Dendritic cell treated with granulocyte-macrophage colony-stimulating factor and Interleukin-4, amounts not matched to agents 40 ng/mL and 50 ng/mL, for 4 days (primary cell): ENCODE results near the gene HOXB7.

ENCODE experiments used
- H3K27ac Mint-ChIP-seq: one replicate; pipeline ENCODE4 v1.8.0; 2022; ENCODE audit warnings: mild to moderate bottlenecking, mixed read lengths
- H3K27me3 Mint-ChIP-seq: one replicate; pipeline ENCODE4 v1.8.0; 2022; ENCODE audit warnings: mild to moderate bottlenecking, mixed read lengths
- H3K36me3 Mint-ChIP-seq: one replicate; pipeline ENCODE4 v1.8.0; 2022; ENCODE audit warnings: low read depth, mixed read lengths
- H3K4me1 Mint-ChIP-seq: one replicate; pipeline ENCODE4 v1.8.0; 2022; ENCODE audit warnings: low read depth, mixed read lengths
- H3K4me3 Mint-ChIP-seq: one replicate; pipeline ENCODE4 v1.8.0; 2022; ENCODE audit warnings: mild to moderate bottlenecking, moderate library complexity, mixed read lengths
- H3K9me3 Mint-ChIP-seq: one replicate; pipeline ENCODE4 v1.8.0; 2022; ENCODE audit warnings: mixed read lengths
- intact Hi-C: fragments of 100-400 bp; cut with micrococcal nuclease; formaldehyde crosslinking; loops from one replicate; pipeline ENCODE4 v1.15.0; 2022

The HOXB7 gene

DNA sequence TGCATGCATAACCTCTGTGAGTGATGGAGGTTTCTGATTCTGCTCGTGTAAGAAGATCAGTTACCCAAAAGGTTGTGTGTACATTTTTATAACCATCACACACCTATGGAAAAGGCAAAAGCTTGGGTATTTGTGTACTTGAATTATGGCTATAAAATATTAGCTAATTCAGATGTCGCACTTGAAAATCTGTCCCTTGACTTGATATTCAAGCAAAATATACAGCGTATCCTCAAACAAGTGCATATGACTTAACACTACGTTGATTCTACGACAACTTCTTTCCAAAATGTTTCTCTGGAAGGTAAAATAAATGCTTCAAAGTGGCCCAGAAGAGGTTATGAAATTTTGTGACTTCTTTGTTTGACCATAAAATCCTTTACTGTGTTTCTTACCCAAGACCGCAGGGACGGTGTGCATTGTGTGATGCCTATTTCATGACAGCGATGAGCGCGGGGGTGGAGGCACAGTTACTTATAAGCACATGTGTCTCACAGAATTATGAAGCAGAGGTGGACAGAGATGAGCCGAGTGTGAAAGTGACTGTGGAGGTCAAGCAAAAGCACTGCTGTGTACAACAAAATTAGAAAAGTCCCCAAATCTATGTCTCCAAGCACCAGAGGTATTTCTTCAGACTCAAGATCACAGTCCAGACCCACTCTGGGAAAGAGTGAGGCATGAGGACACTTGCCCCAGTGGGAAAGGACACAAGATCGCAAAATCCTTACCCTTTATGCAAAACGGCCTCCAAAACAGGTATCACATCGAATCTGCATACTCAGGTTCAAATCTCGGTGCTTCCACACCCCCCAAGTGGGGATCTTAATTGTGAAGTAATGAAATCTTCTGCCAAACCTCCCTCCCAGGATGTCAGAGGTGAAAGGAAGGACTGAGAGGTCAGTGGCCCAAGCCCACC, 19.4 kb upstream of the HOXB7 start:
- intact Hi-C loops = no loop called here

DNA sequence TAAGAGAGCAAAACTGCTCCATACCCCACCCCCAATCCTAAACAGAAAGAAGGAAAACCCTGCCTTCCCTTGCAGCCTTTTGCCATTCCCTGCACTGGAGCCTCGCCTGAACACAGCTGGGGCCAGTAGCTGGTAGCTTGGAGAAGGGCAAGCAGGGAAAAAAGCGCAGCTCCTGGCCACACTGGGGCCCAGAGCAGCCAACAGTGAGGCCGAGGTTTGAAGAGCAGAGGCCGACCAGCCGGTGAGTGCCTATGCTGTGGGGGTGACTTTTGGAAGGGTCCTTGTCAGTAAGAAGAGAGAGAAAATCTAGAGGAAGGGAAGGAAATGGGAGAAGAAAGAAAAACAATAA, 18.6 kb upstream of the HOXB7 start:
- Mint-ChIP-seq H3K27ac (no peak overlapping the region), H3K4me3 (no peak overlapping the region), H3K9me3 (no peaks in the 10 kb centered on the region), H3K36me3 (no peaks in the 10 kb centered on the region), H3K4me1 (peaks cover 11% of the 10 kb centered on the region), H3K27me3 (peaks cover 98% of the 10 kb centered on the region)
- intact Hi-C loops = no loop called here

More for the DNA sequence above, 19.4 kb upstream of the HOXB7 start:
- peaks cover 11% of the 10 kb centered on the region for H3K4me1 Mint-ChIP-seq
- peaks cover 98% of the 10 kb centered on the region for H3K27me3 Mint-ChIP-seq
- no peak overlapping the region for H3K27ac Mint-ChIP-seq
- no peaks in the 10 kb centered on the region for H3K36me3 Mint-ChIP-seq
- H3K9me3 Mint-ChIP-seq = no peaks in the 10 kb centered on the region
- H3K4me3 Mint-ChIP-seq = no peak overlapping the region

GRCh38 chr17:48628649-48629410, 18.0 kb upstream of the HOXB7 start:
- Mint-ChIP-seq H3K27me3 (peaks cover 98% of the 10 kb centered on the region), H3K27ac (no peak overlapping the region), H3K4me3 (no peak overlapping the region)

DNA sequence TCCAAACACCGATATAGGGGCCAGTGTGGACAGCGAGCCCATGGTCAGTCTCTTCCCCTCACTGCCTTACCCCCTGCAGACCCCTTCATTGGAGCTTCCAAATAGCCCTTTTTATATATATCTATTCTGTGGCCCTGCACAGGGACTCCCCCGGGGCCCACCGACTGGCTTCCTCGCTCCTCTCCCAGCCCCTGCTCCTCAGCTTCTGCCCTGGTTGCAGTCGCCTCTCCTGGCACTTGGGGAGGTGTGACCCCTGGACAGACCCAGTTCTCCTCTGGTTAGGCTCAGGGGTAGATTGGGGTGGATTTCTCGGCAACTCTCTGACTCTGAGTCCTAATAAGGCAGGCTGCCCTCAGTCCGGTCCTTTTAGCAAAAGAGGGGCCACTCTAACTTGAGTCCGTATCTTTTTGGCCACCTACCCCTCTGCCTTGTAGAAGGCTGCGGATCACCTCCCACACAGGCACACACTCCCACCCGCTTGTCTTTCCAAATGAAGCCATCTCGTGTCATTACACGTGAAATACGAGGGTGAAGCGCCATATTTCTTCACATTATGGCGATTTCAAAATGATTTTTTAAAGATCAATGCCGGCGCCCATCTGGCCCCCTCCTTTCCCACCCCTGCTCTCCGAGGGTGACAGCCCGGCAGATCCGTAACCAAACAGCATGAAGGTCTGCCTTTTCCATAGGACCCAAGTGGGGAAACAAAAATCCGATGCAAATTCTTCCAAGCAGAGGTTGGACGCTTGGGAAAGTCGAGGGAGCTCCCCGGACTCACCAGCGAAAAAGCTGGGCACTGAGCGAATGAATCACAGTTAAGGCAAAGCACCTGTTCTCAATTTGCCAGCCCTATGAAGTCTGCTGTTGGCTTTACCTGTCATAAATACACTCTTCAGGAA, 17.1 kb upstream of the HOXB7 start:
- Mint-ChIP-seq H3K4me1 (peaks cover 11% of the 10 kb centered on the region), H3K27me3 (peaks cover 98% of the 10 kb centered on the region), H3K4me3 (no peak overlapping the region), H3K9me3 (no peaks in the 10 kb centered on the region), H3K36me3 (no peaks in the 10 kb centered on the region), H3K27ac (no peak overlapping the region)
- intact Hi-C loops = no loop called here

More at GRCh38 chr17:48628649-48629410, 18.0 kb upstream of the HOXB7 start:
- H3K9me3 Mint-ChIP-seq = no peaks in the 10 kb centered on the region
- no peaks in the 10 kb centered on the region for H3K36me3 Mint-ChIP-seq
- intact Hi-C loops = no loop called here
- H3K4me1 Mint-ChIP-seq = peaks cover 11% of the 10 kb centered on the region

DNA sequence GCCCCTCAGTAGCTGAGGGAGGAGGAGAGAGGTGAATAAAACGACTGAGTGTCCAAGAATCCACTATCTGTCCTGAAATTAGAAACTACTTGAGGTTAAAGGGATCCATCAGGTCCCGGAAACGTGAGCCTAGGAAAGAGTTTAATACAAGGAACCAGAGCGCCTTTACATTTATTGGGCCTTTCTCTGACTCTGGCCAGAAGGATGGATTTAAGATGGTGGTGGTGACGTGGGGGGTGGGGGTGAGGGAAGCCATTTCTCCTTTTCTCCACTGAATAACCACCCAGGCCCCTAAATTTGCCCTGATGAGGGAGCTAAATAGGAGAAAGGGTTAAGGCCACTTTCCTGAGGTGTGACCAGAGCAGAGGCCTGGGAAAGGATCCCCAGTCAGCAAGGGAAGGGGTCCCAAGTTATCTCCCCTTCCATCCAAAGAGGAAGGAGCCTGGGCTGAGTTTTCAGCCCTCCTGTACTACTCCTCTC, 16.3 kb upstream of the HOXB7 start:
- H3K4me3 Mint-ChIP-seq = no peak overlapping the region
- no peaks in the 10 kb centered on the region for H3K9me3 Mint-ChIP-seq
- peaks cover 11% of the 10 kb centered on the region for H3K4me1 Mint-ChIP-seq
- intact Hi-C loops = no loop called here
- no peak overlapping the region for H3K27ac Mint-ChIP-seq
- no peaks in the 10 kb centered on the region for H3K36me3 Mint-ChIP-seq
- H3K27me3 Mint-ChIP-seq = peaks cover 98% of the 10 kb centered on the region

- Mint-ChIP-seq H3K27ac (no peak within 1 kb of the TSS), H3K4me3 (peak within 1 kb of the TSS; percentile 73), H3K36me3 (no peaks in the 10 kb centered on the region), H3K9me3 (no peaks in the 10 kb centered on the region), H3K27me3 (peaks cover 98% of the 10 kb centered on the region), H3K4me1 (peaks cover 11% of the 10 kb centered on the region)
- intact Hi-C loops = no loop called here
These were observed 15.7 kb upstream of the HOXB7 start, which contains the start of gene HOXB9 for GRCh38 chr17:48626245-48627117. HOXB9 (minus strand) TSS chr17:48626358; CDS start chr17:48626269, 89 bp downstream.

DNA sequence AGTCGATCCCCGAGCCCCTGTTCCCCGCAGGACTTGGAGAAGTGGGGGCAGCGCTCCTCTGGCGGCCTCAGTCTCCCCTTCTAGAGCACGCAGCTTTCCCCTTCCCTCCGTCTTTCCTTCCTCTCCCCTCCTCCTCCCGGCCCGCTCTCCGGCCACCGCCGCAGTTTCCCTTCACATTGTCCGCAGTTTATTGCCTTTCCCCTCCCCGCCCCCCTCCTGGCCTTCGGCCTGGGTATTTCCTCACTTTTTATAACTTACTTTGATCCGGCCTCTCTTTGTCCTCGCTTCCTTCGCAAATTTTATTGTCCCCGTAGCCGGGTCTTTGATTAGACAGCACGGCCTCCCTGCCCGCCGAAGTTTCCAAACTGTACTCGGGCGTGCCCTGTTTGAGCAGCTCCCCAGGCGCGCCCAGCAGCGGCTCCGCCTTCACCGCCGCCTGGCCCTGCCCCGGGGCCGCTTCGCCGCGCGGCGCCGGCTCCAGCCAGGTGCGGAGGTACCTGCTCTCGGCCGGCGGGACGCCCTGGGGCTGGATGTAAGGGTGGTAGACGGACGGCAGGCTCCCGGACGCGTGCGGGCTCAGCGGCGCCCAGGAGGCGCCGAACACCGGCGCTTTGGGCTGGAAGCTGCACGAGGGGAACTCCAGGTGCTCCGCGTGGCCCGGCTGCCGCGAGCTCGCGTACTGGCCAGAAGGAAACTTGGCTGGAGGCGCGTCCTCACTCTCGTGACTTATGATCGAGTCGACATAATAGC, 14.9 kb upstream of the HOXB7 start:
- H3K9me3 Mint-ChIP-seq = no peaks in the 10 kb centered on the region
- H3K4me1 Mint-ChIP-seq = peaks cover 11% of the 10 kb centered on the region
- intact Hi-C loops = no loop called here
- H3K36me3 Mint-ChIP-seq = no peaks in the 10 kb centered on the region
- peak overlapping the region; percentile 73 for H3K4me3 Mint-ChIP-seq
- H3K27ac Mint-ChIP-seq = no peak overlapping the region
- H3K27me3 Mint-ChIP-seq = peaks cover 98% of the 10 kb centered on the region

- no peaks in the 10 kb centered on the region for H3K36me3 Mint-ChIP-seq
- intact Hi-C loops = no loop called here
- no peaks in the 10 kb centered on the region for H3K9me3 Mint-ChIP-seq
- H3K4me3 Mint-ChIP-seq = no peak overlapping the region
- H3K4me1 Mint-ChIP-seq = peaks cover 11% of the 10 kb centered on the region
- no peak overlapping the region for H3K27ac Mint-ChIP-seq
- peaks cover 98% of the 10 kb centered on the region for H3K27me3 Mint-ChIP-seq
These were observed 14.0 kb upstream of the HOXB7 start for GRCh38 chr17:48624544-48625494.

DNA sequence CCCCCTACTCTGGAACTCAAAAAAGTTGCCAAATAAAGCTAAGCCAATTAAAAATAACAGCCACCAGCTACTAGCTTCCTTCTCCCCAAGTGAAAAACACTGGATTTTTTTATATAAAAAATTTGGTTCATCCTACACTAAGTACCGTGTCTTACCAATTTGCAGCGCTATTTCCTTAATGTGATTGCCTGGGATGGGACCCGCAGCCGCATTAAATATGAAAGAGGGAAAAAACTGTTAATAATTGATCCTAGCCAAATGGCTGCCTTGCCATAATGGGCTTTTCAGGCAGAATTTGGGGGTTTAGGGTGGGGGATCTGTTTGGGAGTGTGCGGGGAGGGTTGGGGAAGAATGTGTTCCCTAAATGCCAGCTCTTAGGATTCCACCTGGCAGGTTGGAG, 13.3 kb upstream of the HOXB7 start:
- no peak overlapping the region for H3K27ac Mint-ChIP-seq
- no peaks in the 10 kb centered on the region for H3K9me3 Mint-ChIP-seq
- peaks cover 99% of the 10 kb centered on the region for H3K27me3 Mint-ChIP-seq
- peaks cover 11% of the 10 kb centered on the region for H3K4me1 Mint-ChIP-seq
- no peaks in the 10 kb centered on the region for H3K36me3 Mint-ChIP-seq
- intact Hi-C loops = no loop called here
- H3K4me3 Mint-ChIP-seq = no peak overlapping the region

- Mint-ChIP-seq H3K27me3 (peaks cover 99% of the 10 kb centered on the region), H3K4me1 (peaks cover 7% of the 10 kb centered on the region)
- intact Hi-C loops = no loop called here
These were observed 12.8 kb upstream of the HOXB7 start for GRCh38 chr17:48623583-48623982.

DNA sequence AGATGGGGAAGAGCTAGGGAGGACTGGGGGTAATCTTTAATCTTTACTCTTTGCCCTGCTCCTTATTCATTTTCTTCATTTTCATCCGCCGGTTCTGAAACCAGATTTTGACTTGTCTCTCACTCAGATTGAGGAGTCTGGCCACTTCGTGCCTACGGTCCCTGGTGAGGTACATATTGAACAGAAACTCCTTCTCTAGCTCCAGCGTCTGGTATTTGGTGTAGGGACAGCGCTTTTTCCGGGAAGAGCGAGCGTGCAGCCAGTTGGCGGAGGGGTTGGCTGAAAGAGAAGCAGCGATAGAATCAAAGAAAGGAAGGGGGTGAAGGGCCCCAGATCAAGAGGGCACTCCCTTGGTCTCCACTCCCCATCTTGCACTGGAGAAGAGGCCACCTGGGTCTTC, 12.0 kb upstream of the HOXB7 start:
- intact Hi-C loops = no loop called here
- Mint-ChIP-seq H3K36me3 (no peaks in the 10 kb centered on the region), H3K27me3 (peaks cover 99% of the 10 kb centered on the region), H3K4me1 (peaks cover 7% of the 10 kb centered on the region), H3K9me3 (no peaks in the 10 kb centered on the region), H3K27ac (no peak overlapping the region), H3K4me3 (no peak overlapping the region)

More at GRCh38 chr17:48623583-48623982, 12.8 kb upstream of the HOXB7 start:
- Mint-ChIP-seq H3K27ac (no peak overlapping the region), H3K4me3 (no peak overlapping the region), H3K36me3 (no peaks in the 10 kb centered on the region), H3K9me3 (no peaks in the 10 kb centered on the region)
